ENCODE data around the gene AMMECR1L. TPM values are rescaled to one million over a fixed set of nuclear protein-coding genes. Genes with fewer than 3 reads are reported as not detected.
A peak's percentile ranks its signal among the peaks of the same experiment; 100 is the strongest.

Gene AMMECR1L
- total and polyA plus RNA-seq, 2 of the 4 experiments (the other 2 are of a cell fraction), result 13.4 to 14.0 TPM

DNA sequence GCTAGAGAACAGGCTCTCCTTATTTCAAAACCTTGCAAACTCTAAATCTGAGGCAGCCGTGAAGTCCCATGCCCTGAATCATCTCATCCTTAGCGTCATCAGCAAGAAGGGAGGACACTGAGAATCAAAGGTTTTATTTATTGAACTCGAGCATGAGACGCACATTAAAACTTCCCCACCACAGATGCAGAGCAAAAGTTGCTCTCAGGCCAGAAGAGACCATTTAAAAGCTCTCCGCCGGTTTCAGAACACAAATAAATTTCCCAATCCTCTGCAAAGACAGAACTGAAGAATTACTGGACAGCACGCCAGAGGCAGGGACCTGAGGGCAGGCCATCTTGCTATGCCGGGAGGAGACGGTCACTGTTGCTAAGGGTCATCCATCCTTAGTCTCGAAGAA lies 1.3 kb downstream of the AMMECR1L start:
- Histone ChIP-seq H3K4me1 (ENCODE audit: control insufficient read depth, insufficient read depth, low read length) (peaks cover 10% of the 10 kb centered on the region), H3K9me1 (ENCODE audit: insufficient read depth, low read length) (no peaks in the 10 kb centered on the region), H2AFZ (replicated peaks; ENCODE audit: low read length, poor library complexity) (peak overlapping the region; percentile 46), H3K4me2 (ENCODE audit: low read depth, low read length) (peak overlapping the region; percentile 92), H3K27me3 (ENCODE audit: control insufficient read depth, insufficient read depth, low read length) (no peaks in the 10 kb centered on the region), H2BK20ac (ENCODE audit: low read depth, low read length) (no peak overlapping the region), H3K23ac (ENCODE audit: low read depth, low read length) (peak overlapping the region; percentile 34), H2BK15ac (ENCODE audit: low read depth, low read length) (no peak overlapping the region), H4K91ac (ENCODE audit: insufficient read depth, low read depth, low read length) (0 out of 2 replicates have a peak overlapping the region, but pooled peaks have one; percentile 50), H3K27ac (ENCODE audit: insufficient read depth, low read length) (peak overlapping the region; percentile 91), H4K20me1 (ENCODE audit: insufficient read depth, low read length) (peaks cover 39% of the 10 kb centered on the region), H3K9me3 (ENCODE audit: control insufficient read depth, insufficient read depth, low read length) (no peaks in the 10 kb centered on the region), H3K14ac (replicated peaks; ENCODE audit: low read depth, low read length) (peak overlapping the region; percentile 75), H2BK120ac (ENCODE audit: low read depth, low read length) (no peak overlapping the region), H3K4me3 (ENCODE audit: insufficient read depth, low read depth, low read length) (peak overlapping the region; percentile 53), H2BK5ac (ENCODE audit: low read depth, low read length, poor library complexity, severe bottlenecking) (peak overlapping the region; percentile 76), H3K56ac (ENCODE audit: extremely low read depth, insufficient read depth, low read length) (peak overlapping the region; percentile 40; the same call in 1 of the 2 replicates), H2AK5ac (ENCODE audit: low read depth, low read length) (peak overlapping the region; percentile 76; the same call in 1 of the 2 replicates), H3K4ac (ENCODE audit: low read depth, low read length) (peak overlapping the region; percentile 82), H2AK9ac (replicated peaks; ENCODE audit: low read depth, low read length, poor library complexity) (peak overlapping the region; percentile 38), H3K36me3 (ENCODE audit: control insufficient read depth, insufficient read depth, low read length) (peaks cover 14% of the 10 kb centered on the region), H3K79me1 (ENCODE audit: low read depth in 1 of 2, low read length in 2 of 2) (peaks cover 11 to 62% of the 10 kb centered on the region in 2 experiments; a peak in 3 of 4 replicates), H4K5ac (ENCODE audit: low read depth, low read length) (no peak overlapping the region; the same call in 1 of the 2 replicates), H3K18ac (ENCODE audit: low read depth, low read length) (peak overlapping the region; percentile 19; the same call in 1 of the 2 replicates), H4K8ac (ENCODE audit: low read depth in 2 of 2, low read length in 2 of 2) (peak overlapping the region in 1 of 2 experiments; percentile 52; a peak in 2 of 4 replicates), H3K9ac (ENCODE audit: low read depth, low read length) (peak overlapping the region; percentile 84)
- in situ Hi-C loops (cut with MboI; ENCODE audit: low sequenced_read_pairs), result loop anchor here (25.0 kb wide), 1 partner anchor 428 kb away; the partner anchor contains the start of gene HS6ST1
- DNase-seq, result peak; percentile 89
- intact Hi-C loops (cut with micrococcal nuclease), result no loop called here
- ChIA-PET CTCF (interaction anchor here (0.6 to 0.9 kb wide), 2 partner anchors 34 to 150 kb away, joined by 3 to 6 read pairs; no protein-coding TSS in a partner anchor), POLR2A (ENCODE audit: unreplicated experiment) (interaction anchor here (0.7 to 1.1 kb wide), 2 partner anchors 12 to 75 kb away, joined by 5 to 8 read pairs; no protein-coding TSS in a partner anchor)
- WGBS, 2 experiments (ENCODE audit: extremely low coverage in 2 of 2, insufficient read length in 1 of 2), result no CpG with 5 or more reads among the region's 10 CpGs
- dilution Hi-C loops (cut with HindIII; ENCODE audit: low sequenced_read_pairs, unreplicated experiment), result no loop called here
- ATAC-seq (ENCODE audit: low read depth), result 0 out of 2 replicates have a peak, but pooled peaks have one; percentile 1
- BruUV-seq (replicated peaks), result TSS peak; percentile 48
- TF ChIP-seq FOS (IDR thresholded peaks at IDR 0.05; ENCODE audit: low read depth, low read length) (peak; percentile 45; the same call in 1 of the 2 replicates), POLR2A (IDR thresholded peaks at IDR 0.05; ENCODE audit: low read depth, low read length) (peak; percentile 94), CEBPB (IDR thresholded peaks at IDR 0.05; ENCODE audit: low read depth, low read length) (0 out of 2 replicates have a peak, but pooled peaks have one; percentile 2), RCOR1 (IDR thresholded peaks at IDR 0.05; ENCODE audit: insufficient replicate concordance, low read length) (no peak), CHD1 (IDR thresholded peaks at IDR 0.05; ENCODE audit: low read depth, low read length) (peak; percentile 70; the same call in 1 of the 2 replicates), RFX5 (IDR thresholded peaks at IDR 0.05; ENCODE audit: low read depth, low read length) (0 out of 2 replicates have a peak, but pooled peaks have one; percentile 41), MAFK (IDR thresholded peaks at IDR 0.05; ENCODE audit: low read depth, low read length) (no peak), MAZ (IDR thresholded peaks at IDR 0.05; ENCODE audit: borderline replicate concordance, low read depth, low read length) (no peak), NFE2L2 (IDR thresholded peaks at IDR 0.05; ENCODE audit: low read depth, low read length) (no peak)
- TF ChIP-seq, protein P1, sequence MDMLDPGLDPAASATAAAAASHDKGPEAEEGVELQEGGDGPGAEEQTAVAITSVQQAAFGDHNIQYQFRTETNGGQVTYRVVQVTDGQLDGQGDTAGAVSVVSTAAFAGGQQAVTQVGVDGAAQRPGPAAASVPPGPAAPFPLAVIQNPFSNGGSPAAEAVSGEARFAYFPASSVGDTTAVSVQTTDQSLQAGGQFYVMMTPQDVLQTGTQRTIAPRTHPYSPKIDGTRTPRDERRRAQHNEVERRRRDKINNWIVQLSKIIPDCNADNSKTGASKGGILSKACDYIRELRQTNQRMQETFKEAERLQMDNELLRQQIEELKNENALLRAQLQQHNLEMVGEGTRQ (IDR thresholded peaks at IDR 0.05; ENCODE audit: low read depth, low read length), result no peak
- TF ChIP-seq, protein P2, sequence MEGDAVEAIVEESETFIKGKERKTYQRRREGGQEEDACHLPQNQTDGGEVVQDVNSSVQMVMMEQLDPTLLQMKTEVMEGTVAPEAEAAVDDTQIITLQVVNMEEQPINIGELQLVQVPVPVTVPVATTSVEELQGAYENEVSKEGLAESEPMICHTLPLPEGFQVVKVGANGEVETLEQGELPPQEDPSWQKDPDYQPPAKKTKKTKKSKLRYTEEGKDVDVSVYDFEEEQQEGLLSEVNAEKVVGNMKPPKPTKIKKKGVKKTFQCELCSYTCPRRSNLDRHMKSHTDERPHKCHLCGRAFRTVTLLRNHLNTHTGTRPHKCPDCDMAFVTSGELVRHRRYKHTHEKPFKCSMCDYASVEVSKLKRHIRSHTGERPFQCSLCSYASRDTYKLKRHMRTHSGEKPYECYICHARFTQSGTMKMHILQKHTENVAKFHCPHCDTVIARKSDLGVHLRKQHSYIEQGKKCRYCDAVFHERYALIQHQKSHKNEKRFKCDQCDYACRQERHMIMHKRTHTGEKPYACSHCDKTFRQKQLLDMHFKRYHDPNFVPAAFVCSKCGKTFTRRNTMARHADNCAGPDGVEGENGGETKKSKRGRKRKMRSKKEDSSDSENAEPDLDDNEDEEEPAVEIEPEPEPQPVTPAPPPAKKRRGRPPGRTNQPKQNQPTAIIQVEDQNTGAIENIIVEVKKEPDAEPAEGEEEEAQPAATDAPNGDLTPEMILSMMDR (conservative IDR thresholded peaks at IDR 0.05; ENCODE audit: low read depth, low read length), result no peak
- TF ChIP-seq, protein P3, sequence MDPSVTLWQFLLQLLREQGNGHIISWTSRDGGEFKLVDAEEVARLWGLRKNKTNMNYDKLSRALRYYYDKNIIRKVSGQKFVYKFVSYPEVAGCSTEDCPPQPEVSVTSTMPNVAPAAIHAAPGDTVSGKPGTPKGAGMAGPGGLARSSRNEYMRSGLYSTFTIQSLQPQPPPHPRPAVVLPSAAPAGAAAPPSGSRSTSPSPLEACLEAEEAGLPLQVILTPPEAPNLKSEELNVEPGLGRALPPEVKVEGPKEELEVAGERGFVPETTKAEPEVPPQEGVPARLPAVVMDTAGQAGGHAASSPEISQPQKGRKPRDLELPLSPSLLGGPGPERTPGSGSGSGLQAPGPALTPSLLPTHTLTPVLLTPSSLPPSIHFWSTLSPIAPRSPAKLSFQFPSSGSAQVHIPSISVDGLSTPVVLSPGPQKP (IDR thresholded peaks at IDR 0.05; ENCODE audit: borderline replicate concordance, low read depth, low read length), result no peak

All from IMR-90 (cell line).